HG03457 (cell line): ENCODE data around the gene ABI1.

Experiments used
- ATAC-seq: cut with Tn5 transposase; IDR thresholded peaks from one replicate; pipeline ENCODE4 v1.9.1; 2021; ENCODE audit warnings: moderate number of reproducible peaks; ENCODE audit not compliant: unreplicated experiment

ABI1 gene

DNA sequence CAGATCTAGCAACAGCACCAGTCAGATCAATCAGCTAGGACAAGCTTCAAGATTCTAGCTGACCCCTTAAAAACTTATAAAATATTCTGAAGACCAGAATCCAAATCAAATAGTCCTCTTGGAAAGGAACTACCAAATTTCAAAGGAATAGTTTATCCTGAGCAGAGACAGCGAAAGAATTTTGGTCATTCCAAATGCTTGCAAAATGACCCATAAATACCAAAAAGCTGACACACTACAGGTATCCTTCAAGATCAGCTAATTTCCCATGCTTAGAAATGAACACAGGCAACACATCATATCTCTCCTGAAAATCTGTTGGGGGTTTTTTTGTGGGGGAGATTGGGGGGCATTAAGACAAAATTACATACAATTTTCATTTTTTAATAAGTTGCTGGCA lies 84.5 kb downstream of the ABI1 start:
- ATAC-seq = no peak

DNA sequence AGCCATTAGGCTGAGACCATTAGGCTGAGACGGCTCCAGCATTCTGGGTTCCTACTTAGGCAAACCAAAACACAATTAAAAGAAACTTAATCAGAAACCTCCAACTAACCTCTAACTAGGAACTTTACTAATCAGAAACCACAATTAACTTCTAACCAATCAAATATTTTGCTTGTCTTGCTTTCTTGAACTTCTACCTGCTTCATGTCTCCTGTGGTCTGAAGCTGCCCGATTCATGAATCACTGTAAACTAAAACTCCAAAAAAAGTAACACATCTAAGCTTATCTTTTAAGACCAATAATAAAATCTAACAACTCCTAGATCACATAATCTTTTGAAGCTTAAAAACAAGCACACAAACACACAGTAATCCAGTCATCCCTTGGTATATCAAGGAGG lies 87.1 kb downstream of the ABI1 start:
- ATAC-seq = no peak

DNA sequence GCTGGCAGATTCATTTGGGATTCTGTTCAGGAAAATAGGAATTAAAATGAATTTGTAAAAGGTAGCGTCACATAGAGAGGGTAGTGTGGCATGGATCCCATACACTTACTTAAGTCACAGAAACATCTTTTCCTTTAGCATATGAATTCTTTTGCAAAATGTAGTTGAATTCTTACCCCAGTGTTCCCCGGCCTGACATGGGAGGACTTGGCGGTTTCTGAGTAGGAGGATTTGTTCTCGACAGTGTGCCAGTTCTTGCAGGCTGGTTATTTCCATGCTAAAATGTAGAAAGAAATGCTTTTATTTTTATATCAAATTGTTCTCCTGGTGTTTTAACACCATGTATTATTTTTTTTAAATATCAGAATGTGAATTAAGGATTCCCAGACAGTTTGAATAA lies 90.7 kb downstream of the ABI1 start:
- ATAC-seq = no peak

DNA sequence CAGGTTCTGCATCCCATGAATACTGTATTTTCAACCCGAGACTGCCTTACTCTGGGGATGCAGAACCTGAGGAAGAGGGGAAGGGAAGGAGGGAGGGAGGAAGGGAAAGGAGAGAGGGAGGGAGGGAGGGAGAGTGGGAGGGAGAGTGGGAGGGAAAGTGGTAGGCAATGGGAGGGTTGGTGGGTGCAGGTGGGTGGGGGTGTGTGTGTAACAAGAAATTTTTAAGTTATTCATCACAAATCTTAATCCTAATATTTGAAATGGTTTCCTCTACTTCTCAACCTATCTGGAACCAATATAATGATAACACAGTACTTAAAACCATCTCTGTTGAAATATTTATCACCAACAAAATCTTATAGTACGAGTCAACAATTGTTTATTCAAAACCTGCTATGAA lies 95.2 kb downstream of the ABI1 start:
- no peak for ATAC-seq

DNA sequence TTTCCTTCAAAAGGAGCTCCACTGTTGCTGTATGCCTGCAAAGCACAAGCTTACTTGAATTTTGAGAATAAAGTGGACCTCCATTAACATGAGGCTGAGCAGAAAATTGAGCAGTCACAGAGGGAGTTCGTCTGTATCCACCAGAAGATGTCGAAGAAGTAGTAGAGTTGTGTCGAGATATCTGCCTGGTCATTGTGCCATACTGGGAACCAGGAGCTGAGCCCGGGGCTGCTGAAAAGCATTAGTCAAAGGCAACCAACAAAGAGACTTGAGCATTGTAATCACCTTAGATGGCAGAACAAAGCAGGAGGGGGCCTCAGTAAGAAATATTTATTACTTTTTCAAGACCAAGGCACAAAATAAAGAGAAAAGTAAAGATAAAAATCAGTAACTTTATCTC lies 101.8 kb downstream of the ABI1 start:
- no peak for ATAC-seq

DNA sequence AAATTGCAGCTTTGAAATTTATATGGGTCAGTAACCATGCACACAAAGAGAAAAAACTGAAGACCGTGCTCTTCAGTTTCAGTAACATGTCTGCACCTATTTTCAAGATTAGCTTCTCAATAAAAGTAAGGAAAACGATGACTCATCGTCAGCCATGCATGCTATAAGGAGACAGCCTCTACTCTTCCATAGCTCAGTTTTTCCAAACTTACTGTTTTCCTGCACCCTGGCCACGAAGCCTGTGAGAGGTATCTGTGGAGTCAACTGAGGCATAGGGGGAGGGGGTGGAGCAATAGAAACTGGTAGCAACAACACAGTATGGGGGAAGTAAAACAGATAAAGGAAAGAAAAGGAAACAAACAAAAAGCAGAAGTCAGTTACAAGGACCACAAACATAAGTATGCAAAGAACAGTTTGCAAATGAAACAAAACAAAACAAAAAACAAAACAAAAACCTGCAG lies 105.3 kb downstream of the ABI1 start:
- peak; percentile 71 for ATAC-seq

DNA sequence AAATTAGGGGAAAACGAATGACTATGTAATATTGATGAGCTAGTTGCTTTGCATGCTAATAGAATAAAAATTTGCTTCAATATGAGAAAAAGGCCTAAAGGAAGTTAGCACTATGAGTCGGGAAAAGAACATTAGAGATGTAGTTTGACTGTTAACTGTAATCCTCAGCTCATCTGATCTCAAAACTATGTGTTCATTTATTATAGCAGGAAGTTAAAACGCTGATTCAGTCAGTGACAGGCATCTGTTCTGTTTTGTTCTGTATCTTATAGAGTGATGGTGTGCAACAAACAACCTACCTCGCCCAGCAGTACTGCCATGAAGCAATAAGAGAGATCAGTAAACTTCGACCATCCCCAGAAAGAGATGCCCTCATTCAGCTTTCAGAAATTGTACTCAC lies 114.7 kb downstream of the ABI1 start:
- ATAC-seq = no peak

DNA sequence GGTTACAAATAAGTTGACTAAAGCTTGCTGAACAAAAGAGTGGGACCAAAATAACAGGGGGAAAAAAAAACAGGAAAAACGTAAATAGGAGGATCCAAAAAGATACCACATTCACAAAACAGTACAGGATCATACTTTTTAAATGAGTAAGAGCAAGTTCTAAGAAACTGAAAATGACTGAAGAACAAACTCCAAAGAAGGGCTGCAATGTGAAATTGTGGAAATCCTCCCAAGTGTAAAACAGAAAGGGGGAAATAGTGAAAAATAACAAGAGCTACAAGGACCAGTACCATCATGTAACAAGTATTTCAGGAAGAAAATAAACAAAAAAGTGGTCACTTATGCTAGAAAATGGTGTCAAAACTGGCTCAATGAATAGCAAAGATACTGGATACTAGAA lies 116.9 kb downstream of the ABI1 start:
- ATAC-seq = no peak

DNA sequence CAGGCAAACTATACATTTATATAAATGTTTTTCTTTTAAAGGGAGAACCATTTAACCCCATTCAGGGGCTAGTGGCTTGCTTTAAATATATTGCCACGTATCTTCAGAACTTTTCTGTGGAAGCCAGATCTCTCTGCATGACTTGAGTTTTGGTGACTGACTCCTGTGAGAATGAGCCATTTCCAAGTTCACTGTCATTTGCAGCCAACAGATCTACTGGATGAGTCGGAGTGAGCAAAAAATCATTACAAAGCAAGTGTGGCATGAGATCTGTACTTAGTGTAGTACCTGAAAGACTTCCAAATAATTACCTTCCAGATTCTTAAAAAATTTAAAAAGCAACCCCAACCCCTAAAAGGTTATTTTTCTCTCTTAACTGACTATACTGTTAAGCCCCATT lies 117.7 kb downstream of the ABI1 start:
- no peak for ATAC-seq

DNA sequence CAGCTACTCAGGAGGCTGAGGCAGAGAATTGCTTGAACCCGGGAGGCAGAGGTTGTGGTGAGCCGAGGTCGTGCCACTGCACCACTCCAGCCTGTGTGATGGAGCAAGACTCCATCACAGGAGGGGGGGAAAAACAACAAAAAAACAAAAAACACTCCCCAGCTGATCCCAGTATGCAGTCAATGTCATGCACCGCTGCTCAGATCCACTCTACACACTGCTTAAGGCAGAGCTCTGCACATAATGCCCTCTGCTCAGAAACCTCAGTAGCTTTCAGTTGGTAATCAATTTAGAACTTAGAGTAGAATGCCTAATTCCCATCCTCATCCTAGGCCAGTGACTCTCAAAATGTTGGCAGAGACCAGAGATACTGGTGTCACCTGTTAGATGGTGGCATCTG lies 119.4 kb downstream of the ABI1 start:
- no peak for ATAC-seq

DNA sequence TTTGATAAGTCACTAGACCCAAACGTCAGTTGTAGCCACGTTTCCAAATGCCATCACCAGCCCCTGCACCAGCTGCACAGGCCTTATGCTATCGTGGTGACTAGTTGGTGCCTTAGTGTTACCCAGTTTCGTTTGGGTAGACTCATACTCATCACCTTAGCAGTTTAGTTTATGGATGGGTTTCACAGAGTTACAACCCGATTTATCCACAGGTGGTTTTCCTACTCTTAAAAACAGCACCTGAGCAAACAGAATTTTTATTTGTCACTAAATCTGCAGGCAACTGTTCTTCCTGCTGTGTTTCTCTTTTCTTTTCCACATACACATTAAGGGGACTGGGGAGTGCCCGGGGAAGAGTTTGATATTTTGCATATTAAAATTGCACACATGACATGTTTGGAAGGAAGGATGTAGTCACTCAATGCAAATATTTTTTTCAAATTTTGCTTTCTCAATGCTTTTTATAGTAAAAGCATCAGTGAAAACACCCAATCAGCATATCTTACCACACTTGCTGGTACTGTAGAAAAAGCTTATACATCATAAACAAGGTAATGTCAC lies 121.6 kb downstream of the ABI1 start:
- no peak for ATAC-seq

DNA sequence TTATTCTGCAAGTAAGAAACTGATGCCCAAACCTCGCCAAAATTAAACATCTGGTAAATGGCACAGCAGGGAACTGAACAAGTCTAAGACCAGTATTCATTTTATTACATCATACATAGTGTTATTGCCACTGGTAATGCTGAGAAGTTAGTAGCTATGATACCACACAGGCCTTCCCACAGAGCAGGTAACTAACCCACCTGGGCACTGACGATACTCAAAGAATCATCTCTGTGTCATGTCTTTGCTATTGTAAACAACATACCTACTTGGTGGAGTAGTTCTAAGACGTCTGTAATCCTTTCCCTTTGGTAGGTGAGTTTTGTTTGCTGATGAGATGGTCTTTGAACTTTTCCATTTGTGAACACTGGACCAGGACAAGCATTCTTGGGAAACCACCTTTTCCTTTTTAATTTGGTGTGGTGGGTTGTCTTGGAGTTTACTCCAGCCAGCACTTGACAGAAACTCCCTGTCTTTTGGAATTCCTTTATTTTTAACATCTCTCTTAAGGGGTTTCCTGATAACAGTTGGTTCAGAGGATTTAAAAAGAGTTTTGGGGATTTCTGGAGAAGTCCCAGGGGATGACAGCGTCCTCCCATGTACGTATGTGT lies 122.4 kb downstream of the ABI1 start:
- no peak for ATAC-seq

DNA sequence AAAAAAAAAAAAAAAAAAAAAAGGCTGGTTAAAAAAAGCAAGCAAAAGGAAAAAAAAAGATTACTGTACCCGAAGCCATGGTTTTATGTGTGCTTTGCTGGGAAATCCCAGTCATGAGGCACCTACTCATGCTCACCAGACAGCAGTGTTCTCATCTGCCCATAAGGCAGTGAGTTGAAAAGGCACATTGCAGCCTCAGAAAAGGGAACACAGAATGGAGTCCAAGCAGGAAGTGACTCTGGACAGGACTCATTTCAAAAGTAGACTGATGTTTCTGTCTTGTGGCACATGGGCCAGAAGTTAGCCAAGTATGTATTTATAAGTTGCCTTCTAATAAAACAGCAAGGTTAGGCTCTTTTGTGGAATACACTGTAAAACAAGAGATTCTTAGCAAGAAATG lies 123.0 kb downstream of the ABI1 start:
- ATAC-seq = peak; percentile 44

DNA sequence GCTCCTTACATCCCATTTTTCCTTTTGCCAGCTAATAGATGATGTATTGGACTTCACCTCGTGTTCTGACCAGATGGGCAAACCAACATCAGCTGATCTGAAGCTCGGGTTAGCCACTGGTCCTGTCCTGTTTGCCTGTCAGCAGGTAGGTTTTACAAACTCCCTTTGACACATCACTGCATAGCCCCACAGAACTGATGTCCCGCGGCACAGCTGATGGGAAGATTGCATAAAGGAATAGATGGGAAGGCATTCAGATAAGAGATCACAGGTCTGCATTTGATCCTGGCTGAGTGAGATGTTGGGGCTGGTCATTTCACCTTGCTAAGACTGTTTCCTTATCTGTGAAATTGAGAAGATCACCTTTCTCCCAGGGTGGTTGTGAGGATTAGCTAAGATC lies 125.3 kb downstream of the ABI1 start:
- no peak for ATAC-seq

DNA sequence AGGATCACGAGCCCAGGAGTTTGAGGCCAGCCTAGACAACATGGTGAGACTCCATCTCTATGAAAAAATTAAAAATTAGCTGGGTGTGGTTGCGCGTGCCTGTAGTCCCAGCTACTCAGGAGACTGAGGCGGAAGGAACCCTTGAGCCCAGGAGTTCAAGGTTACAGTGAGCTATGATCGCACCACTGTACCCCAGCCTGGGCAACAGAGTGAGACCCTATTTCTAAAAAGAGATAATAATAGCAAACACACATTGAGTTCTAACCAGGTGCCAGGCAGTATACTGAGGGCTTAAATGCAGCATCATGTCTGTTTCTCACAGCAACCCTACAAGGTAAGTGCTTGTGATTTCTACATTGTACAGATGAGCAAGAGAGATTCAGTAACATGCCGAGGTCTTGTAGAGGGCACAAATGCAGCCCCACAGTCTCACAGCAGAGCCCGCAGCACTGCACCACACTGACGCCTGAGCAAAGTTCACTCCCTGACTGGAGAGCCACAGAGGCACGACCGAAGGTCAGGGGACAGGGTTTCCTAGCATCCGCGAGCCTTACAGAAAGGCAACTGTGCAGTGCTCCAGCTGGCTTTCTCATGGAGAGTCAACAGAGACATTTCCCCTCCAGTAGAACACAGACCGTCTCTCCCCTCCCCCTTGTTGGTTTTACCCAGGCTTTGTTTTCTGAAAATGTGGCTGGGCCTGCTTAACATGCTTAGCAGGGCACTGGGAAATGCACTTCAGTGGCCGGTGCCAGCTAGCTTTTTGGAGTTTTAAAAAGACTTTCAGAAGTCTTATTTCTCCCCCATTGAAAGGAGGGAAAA lies 126.8 kb downstream of the ABI1 start:
- ATAC-seq = no peak

DNA sequence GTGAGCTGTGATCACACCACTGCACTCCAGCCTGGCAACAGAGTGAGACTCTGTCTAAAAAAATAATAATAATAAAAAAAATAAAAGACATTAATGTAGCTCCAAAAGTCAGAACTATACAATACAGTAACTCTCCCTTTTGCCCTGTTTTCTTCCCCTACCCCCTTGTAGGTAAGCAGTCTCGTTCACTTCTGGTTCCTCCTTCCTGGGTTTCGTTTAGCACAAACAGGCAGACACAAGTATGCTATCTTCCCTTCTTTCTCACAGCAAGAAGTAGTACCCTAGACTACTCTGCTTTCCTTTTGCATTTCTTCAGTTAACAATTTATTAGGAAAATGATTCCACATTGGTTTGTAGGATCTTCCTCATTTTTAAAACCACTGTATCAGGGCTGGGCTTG lies 130.2 kb downstream of the ABI1 start:
- ATAC-seq = no peak

DNA sequence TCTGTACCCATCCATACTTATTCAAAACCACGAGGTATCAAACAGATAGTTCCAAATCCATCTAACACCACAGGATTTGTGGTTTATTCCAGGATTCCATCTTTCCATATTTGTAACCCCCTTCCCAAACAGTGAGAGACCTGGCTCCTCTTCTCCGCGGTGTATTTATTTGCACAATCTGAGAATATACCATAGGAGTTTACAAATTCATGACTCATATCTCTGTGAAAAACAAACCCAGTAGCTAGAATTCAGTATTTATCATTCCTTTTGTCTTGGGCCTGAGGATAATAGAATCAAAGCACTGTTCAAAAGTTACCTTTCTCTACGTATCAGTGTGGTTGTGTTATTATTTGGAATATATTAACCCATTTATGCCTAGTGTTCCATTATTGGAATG lies 131.4 kb downstream of the ABI1 start:
- ATAC-seq = no peak

DNA sequence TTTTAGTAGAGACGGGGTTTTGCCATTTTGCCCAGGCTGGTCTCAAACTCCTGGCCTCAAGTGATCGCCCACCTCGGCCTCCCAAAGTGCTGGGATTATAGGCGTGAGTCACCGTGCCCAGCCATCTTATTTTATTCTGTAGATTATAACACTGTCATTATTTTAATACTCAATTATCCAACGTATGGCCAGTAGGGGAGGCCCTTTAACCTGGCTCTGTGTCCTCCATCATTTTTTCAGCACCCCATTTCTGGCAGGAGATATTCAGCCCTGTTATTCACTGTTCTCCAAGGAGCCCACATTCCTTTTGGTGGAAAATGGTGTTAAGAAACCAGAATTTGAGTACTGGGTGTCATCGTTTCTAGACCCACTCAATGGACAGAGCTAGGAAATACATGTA lies 131.8 kb downstream of the ABI1 start:
- ATAC-seq = no peak

DNA sequence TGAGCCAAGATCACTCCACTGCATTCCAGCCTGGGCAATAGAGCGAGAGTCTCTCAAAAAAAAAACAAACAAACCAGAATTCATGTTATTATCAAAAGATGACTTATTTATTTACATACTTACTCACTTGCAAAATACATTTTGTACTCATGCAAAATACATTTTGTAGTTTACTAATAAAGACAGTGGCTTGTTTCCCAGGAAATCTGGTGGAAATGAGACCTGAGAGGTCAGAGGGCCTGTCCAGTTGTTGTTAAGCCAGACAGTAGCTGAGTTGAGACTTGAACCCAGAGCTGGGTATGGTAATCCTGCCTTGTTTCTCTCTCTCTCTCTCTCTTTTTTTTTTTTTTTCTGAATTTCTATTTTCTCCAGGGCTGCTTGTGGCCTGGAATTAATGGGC lies 133.8 kb downstream of the ABI1 start:
- no peak for ATAC-seq

DNA sequence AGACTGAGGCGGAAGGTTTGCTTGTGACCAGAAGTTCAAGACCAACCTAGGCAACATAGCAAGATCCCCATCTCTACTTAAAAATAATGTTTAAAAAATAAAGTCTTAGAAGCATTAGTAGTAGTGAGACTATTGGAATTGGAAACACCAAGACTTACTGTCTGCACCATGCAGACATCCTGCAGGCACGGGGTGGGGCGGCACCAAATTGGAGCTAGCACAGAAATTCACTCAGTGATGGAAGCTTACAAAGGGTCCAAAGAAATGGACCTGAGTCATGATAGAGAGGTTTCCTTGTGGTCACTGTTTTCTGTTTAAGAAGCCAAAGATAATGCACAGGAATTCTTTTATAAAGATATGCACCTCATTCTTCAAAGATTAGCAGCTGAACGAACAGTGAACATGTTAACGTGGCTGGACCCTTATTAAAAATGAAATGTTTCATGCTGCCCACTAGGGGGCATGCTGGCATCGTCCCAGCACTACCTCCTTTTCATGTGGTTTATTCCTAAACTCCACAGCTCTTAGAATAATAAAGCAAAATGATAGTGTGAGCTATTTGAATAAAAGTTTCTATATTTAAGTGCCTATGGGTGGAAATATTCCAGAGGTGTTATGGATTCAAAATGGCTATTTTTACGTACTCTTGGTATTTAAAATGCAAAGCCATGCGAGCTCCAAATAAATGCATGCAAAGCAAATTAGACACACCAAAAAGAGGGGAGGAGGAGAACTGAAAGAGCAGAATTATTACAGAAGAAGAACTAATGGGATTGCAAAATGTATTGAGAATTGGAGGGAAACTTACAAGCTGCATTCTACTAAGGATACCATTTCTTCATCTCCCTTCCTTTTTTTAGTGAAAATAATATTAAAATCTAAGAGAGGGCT lies 134.7 kb downstream of the ABI1 start:
- ATAC-seq = no peak

DNA sequence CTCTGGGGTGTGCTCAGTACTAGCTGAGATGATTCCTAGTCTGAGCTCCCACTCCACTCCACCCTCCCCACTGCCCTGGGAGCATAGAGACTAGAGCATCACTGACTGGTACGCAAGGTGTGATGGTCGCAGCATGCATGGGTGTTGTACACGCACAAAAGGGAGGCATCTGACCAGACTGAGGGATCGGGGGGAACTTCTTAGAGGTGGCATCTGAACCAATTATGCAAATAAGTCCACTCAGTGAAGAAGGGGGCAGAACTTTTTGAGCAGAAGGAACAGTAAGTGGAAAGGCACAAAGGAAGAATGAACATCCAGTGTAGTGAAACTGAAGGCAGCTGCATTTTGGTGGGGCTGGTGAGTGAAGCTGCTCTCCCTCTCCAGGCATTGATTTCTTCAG lies 137.7 kb downstream of the ABI1 start:
- no peak for ATAC-seq
